DOHH2 (cell line): Measurements from ENCODE around the gene SOAT2.

ENCODE experiments used
- H3F3A ChIP-seq: fragments of 200-600 bp; sonication (generic), shearing (Covaris generic); 2 replicates; pipeline ENCODE4 v1.6.0; 2016; ENCODE audit warnings: antibody characterized with exemption, mild to moderate bottlenecking; ENCODE audit not compliant: control insufficient read depth, insufficient read depth
- H3K27ac ChIP-seq: fragments of 200-600 bp; sonication (generic); 2 replicates; pipeline ENCODE4 v1.5.1; 2014; ENCODE audit warnings: low read depth, mild to moderate bottlenecking, low read length, moderate library complexity
- H3K27me3 ChIP-seq: fragments of 200-600 bp; sonication (generic); 2 replicates; pipeline ENCODE4 v1.6.1; 2014; ENCODE audit warnings: mild to moderate bottlenecking, low read length, mixed read lengths; ENCODE audit not compliant: control insufficient read depth
- H3K36me3 ChIP-seq: fragments of 200-600 bp; sonication (generic); 2 replicates; pipeline ENCODE4 v1.6.1; 2014; ENCODE audit warnings: mild to moderate bottlenecking, low read length, moderate library complexity, mixed read lengths; ENCODE audit not compliant: control insufficient read depth
- H3K4me1 ChIP-seq: fragments of 200-600 bp; sonication (generic); 2 replicates; pipeline ENCODE4 v1.6.1; 2014; ENCODE audit warnings: mild to moderate bottlenecking, low read length, mixed read lengths; ENCODE audit not compliant: control insufficient read depth
- H3K4me2 ChIP-seq: fragments of 200-600 bp; sonication (generic); 2 replicates; pipeline ENCODE4 v1.6.0; 2014; ENCODE audit warnings: mild to moderate bottlenecking, low read length, moderate library complexity
- H3K4me3 ChIP-seq: fragments of 200-600 bp; sonication (generic); 2 replicates; pipeline ENCODE4 v1.5.1; 2014; ENCODE audit warnings: mild to moderate bottlenecking, low read length, mixed read lengths
- H3K79me2 ChIP-seq: fragments of 200-600 bp; sonication (generic); 2 replicates; pipeline ENCODE4 v1.6.1; 2014; ENCODE audit warnings: mild to moderate bottlenecking, low read length, mixed read lengths; ENCODE audit not compliant: control insufficient read depth
- H3K9me2 ChIP-seq: fragments of 200-600 bp; sonication (generic); replicated peaks from 2 replicates; pipeline ENCODE4 v1.6.1; 2014; ENCODE audit warnings: mild to moderate bottlenecking, low read length, mixed read lengths; ENCODE audit not compliant: control insufficient read depth
- H3K9me3 ChIP-seq: fragments of 200-600 bp; sonication (generic); 2 replicates; pipeline ENCODE4 v1.6.1; 2014; ENCODE audit warnings: antibody characterized with exemption, low read length, mixed read lengths; ENCODE audit not compliant: control insufficient read depth, insufficient read depth
- H4K20me1 ChIP-seq: fragments of 200-600 bp; sonication (generic); 2 replicates; pipeline ENCODE4 v1.6.0; 2014; ENCODE audit warnings: low read depth, mild to moderate bottlenecking, antibody characterized with exemption, low read length, moderate library complexity; ENCODE audit not compliant: control insufficient read depth, insufficient read depth
- EZH2phosphoT487 ChIP-seq: fragments of 200-600 bp; sonication (generic); IDR thresholded peaks from 2 replicates; pipeline ENCODE4 v1.6.1; 2017; ENCODE audit warnings: borderline replicate concordance, mild to moderate bottlenecking, antibody characterized with exemption, low read length, moderate library complexity, mixed read lengths
- TF ChIP-seq, protein P1 (sequence below): fragments of 200-600 bp; sonication (generic); IDR thresholded peaks from one replicate; pipeline ENCODE4 v1.5.1; 2014; ENCODE audit warnings: antibody characterized with exemption, mild to moderate bottlenecking, low read depth, low read length; ENCODE audit not compliant: poor library complexity, severe bottlenecking

SOAT2 gene

DNA sequence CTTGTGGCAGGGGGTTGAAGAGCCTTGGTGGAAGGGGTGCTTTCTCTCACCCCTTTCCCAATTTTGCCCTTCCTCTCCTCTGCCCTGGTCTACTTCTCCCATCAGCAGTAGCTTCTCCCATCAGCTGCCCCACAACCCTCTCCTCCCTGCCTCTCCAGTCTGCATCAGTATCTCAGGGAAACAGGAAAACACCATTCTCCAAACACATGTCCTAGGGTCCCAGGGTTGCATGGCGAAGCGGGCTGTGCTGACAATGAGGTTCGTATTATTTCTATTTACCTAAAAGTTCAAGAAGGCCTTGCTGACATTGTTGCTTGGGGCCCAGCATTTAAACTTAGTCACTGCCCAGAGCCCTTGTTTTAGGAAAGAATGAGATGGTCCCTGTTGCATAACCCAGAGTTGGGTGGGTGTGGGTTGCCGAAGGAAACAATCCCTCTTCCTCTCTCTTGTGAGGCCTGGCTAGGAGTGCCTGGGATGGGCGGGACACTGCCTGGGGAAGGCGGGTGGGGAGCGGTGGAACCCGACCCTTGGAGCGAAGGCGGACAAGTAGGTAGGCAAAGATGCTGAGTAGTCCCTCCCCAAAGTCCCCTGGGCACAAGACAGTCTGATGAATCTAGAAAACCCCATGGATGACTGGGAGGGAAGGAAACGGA lies 7.1 kb upstream of the SOAT2 start:
- peaks cover 27% of the 10 kb centered on the region for H3K4me1 ChIP-seq
- TF ChIP-seq EZH2phosphoT487, result no peak
- TF ChIP-seq, protein P1, sequence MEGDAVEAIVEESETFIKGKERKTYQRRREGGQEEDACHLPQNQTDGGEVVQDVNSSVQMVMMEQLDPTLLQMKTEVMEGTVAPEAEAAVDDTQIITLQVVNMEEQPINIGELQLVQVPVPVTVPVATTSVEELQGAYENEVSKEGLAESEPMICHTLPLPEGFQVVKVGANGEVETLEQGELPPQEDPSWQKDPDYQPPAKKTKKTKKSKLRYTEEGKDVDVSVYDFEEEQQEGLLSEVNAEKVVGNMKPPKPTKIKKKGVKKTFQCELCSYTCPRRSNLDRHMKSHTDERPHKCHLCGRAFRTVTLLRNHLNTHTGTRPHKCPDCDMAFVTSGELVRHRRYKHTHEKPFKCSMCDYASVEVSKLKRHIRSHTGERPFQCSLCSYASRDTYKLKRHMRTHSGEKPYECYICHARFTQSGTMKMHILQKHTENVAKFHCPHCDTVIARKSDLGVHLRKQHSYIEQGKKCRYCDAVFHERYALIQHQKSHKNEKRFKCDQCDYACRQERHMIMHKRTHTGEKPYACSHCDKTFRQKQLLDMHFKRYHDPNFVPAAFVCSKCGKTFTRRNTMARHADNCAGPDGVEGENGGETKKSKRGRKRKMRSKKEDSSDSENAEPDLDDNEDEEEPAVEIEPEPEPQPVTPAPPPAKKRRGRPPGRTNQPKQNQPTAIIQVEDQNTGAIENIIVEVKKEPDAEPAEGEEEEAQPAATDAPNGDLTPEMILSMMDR, result no peak

DNA sequence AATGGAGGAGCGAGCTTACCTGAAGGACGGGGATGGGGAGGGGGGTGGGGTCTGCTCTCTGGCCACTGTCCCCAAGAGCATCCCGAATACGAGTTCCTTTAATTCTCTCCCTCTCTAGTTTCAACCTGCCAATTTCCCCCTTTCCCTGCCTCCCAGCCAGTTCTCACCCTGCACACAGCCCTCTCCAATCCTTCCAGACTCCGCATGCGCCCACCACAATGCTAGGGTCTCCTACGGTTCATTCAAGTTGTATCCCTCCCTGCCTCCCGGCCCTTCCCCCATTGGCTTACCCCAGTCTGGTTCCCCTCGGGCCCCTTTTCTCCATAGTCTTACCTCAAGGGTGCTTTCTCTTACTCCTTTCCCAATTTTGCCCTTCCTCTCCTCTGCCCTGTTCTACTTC lies 6.5 kb upstream of the SOAT2 start:
- no peak for TF ChIP-seq EZH2phosphoT487
- TF ChIP-seq, protein P1, result no peak
- Histone ChIP-seq H3K9me2 (no peaks in the 10 kb centered on the region), H3K4me3 (peak overlapping the region; percentile 74), H3K4me2 (peak overlapping the region; percentile 90), H3K36me3 (no peaks in the 10 kb centered on the region), H3K27me3 (peaks cover 27% of the 10 kb centered on the region), H3F3A (peaks cover 9% of the 10 kb centered on the region), H3K4me1 (peaks cover 27% of the 10 kb centered on the region), H3K27ac (no peak overlapping the region), H3K9me3 (no peaks in the 10 kb centered on the region), H3K79me2 (no peaks in the 10 kb centered on the region), H4K20me1 (no peaks in the 10 kb centered on the region)

More for the DNA sequence above, 7.1 kb upstream of the SOAT2 start:
- Histone ChIP-seq H3K9me2 (no peaks in the 10 kb centered on the region), H3K4me3 (no peak overlapping the region), H3K4me2 (no peak overlapping the region), H3K27me3 (peaks cover 27% of the 10 kb centered on the region), H3F3A (peaks cover 9% of the 10 kb centered on the region), H3K79me2 (no peaks in the 10 kb centered on the region), H4K20me1 (no peaks in the 10 kb centered on the region), H3K9me3 (no peaks in the 10 kb centered on the region), H3K27ac (no peak overlapping the region), H3K36me3 (no peaks in the 10 kb centered on the region)

DNA sequence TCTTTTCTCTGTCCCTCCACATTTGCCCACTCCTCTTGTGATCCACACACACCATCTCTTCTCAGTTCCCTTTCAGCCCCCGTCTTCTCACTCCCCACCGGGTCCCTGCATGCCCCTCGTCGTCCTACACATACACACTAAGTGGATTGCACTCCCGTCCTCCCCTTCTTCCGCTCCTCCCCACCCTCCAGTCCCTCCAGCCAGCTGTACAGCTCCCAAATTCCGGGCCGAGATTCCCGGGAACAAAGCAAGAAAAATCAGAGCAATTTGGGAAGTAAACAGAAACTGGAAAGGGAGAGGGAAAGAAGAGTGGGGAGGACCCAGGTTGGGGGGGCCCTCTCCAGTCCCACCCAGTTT lies 6.1 kb upstream of the SOAT2 start:
- TF ChIP-seq EZH2phosphoT487, result no peak
- TF ChIP-seq, protein P1, result no peak
- Histone ChIP-seq H3K27ac (no peak overlapping the region), H3K4me3 (peak overlapping the region; percentile 74), H3K79me2 (no peaks in the 10 kb centered on the region), H4K20me1 (no peaks in the 10 kb centered on the region), H3K9me3 (no peaks in the 10 kb centered on the region), H3K4me1 (peaks cover 31% of the 10 kb centered on the region), H3F3A (peaks cover 9% of the 10 kb centered on the region), H3K4me2 (peak overlapping the region; percentile 90), H3K36me3 (no peaks in the 10 kb centered on the region), H3K27me3 (peaks cover 27% of the 10 kb centered on the region), H3K9me2 (no peaks in the 10 kb centered on the region)
